HG03060 (cell line): ENCODE results near the gene ULK4.
"Not testable (repeated sequence)": the region's sequence is repeated elsewhere in the genome, so short reads cannot be mapped to it uniquely, and the experiment has no call there.

ENCODE experiments used
- ATAC-seq: cut with Tn5 transposase; IDR thresholded peaks from one replicate; pipeline ENCODE4 v1.9.1; 2021; ENCODE audit warnings: low read depth, moderate number of reproducible peaks; ENCODE audit not compliant: unreplicated experiment

The ULK4 gene

DNA sequence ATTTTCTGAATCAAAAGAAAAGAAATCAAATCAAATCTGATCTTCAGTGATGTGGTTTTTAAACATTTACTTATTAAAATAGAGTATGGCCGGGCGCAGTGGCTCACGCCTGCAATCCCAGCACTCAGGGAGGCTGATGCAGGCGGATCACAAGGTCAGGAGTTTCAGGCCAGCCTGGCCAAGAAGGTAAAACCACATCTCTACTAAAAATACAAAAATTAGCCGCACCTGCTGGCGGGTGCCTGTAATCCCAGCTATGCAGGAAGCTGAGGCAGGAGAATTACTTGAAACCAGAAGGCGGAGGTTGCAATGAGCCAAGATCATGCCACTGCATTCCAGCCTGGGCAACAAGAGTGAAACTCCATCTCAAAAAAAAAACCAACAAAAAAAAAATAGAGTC is 169.1 kb downstream of the ULK4 start:
- no peak for ATAC-seq

DNA sequence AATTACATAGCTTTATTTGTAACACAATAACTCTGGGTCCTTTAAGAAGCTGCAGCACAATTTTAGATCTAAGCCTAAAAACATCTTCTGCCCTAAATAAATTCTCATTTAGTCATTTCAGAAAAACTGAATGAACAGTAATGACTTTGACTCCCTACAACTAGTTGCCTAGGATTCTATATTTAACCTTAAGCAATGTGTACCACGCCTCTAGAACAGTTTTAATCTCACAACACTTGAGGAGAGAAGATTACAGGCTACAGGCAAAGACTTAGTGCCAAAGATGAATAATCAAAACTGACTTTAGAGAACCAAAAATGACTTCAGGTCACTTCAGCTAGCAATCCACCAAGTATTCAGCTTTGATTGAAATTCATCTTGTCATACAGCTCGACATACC is 192.8 kb downstream of the ULK4 start:
- no peak for ATAC-seq

DNA sequence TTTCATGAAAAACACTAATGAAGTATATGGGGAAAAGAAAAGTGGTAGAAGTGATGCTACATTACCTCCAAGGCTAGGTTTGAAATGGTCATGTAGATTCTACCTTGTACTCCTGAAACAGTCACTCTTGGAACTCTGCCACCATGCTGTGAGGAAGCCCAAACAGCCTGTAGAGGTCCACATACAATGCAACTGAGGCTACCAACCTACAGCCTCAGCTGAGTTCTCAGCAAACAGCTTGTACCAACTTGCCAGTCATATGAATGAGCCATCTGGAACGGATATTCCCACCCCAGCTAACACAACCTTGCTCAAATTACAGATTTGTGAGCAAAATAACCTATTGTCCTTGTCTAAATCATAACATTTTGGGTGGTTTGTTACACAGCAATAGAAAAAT is 193.5 kb downstream of the ULK4 start:
- no peak for ATAC-seq

DNA sequence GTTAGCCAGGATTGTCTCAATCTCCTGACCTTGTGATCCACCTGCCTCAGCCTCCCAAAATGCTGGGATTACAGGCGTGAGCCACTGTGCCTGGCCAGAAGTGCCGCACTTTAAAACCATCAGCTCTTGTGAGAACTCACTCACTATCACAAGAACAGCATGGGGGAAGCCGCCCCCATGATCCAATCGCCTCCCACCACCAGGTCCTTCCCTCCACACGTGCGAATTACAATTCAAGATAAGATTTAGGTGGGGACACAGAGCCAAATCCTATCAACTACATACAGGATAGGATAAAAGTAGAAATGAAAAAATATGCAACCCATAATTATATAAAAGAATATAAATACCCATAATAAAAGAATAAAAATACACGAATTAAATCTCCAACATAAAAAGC is 199.0 kb downstream of the ULK4 start:
- ATAC-seq, result not testable (repeated sequence)

DNA sequence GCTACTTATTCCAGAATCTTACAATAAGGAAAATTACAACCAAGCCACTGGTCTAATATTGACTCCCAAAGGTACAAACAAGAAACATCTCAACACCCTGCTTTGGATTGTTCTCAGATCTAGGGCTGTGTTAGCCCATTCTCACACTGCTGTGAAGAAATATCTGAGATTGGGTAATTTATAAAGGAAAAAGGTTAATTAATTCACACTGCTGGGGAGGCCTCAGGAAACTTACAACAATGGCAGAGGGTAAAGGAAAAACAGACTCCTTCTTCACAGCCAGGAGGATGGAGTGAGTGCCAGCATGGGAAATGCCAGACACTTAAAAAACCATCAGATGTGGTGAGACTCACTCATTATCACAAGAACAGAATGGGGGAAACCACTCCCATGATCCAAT is 208.3 kb downstream of the ULK4 start:
- ATAC-seq, result no peak

DNA sequence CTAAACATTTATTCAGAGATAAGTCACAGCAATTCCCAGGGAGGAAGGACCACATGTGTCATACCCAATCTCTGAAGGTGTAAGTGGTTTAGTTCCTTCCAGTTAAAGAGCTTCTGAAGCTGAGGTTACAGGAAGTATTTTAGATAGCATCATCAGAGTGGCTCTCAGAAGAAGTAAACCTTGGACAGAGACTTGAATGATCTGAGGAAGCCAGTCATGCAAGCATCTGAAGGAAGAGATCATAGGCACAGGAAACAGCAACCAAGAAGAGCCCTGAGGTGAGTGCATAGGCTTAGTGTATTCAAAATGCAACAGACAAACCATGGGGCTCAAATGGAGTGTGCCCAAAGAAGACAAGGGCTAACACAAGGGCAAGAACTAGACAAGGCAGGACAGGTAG is 210.3 kb downstream of the ULK4 start:
- no peak for ATAC-seq

DNA sequence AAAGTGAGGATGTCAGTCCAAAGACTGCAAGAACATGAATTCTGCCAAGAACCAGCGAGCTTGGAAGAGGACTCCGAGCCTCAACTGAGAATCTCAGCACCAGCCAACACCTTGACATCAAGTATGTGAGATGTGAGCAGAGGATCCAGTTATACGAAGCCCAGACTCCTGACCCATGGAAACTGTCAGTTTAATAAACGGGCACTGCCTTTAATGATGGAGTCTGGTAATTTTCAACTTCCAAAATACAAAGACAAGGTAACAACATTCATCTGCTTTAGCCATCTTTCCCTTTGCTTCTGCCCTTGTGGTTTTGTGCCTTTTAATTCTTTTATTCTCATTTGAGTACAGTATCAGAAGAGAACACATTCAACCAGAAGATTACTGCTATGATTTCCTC is 211.9 kb downstream of the ULK4 start:
- ATAC-seq, result no peak

DNA sequence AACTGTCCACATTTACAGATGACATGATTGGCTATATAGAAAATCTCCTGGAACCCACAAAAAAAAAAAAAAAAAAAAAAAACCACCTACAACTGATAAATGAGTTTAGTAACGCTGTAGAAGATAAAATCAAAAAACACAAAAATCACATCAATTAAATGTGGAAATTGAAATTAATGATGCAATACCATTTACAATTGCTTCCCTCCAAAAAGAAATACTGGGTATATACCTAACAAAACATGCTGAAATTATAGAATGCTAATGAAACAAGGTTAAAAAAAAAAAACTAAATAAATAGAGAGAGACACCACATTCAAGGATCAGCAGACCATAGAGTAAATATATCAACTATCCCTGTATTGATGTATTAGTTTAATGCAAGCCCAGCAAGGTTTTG is 215.7 kb downstream of the ULK4 start:
- no peak for ATAC-seq

DNA sequence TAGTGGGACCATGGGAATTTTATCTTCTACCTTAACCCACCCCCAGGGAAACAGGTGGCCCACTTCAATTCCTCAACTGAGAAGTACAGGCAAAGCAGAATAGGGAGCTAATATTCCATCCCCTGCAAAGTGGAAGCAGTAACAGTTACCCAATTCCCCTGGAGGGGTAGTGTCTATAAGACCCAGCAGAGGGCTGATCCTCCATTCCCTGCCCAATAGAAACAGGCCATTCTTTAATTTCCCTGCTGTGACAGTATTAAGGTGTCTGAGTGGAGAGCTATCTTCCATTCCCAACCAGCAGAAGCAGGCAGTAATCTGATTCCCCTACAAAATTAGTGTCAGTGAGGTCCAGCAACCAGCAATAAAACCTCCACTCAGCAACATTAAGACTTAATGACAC is 219.8 kb downstream of the ULK4 start:
- ATAC-seq, result no peak

DNA sequence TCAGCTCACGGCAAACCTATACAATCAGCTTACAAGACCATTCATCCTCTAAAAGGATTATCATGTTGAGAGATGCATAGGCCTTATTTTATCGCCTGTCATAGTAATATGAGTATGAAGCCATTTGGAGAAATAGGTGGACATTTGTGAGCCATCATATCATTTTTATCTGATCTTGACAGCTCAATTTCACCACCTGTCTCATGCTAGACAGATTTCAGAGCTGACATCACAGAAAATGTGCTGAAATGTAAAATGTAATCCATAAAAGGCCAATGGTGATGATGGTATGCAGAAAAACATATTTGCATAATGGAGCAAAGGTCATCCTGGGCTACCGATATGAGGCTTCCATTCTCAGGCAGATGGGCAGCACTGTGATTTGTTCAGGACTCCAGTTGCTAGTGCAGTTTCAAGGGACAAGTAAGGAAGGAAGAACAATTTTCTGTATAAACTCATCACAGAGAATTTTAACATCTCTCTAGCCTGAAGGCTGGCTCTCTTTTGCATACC is 221.5 kb downstream of the ULK4 start:
- ATAC-seq, result no peak

DNA sequence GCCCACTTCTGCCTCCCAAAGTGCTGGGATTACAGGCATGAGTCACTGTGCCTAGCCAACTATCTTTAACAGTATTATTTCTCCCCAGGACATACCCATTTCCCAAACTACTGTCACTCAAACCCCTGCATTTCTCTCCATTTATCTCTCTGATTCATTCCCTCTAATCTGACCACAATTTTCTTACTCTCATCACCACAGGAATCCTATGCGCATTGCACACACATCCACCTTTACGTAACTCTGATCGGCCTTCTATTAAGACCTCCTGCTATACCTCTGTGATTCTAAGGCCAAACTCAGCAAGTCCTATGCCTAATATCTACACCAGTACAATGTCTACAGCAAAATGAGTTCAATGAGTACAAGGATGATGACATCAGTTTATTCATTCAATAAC is 235.0 kb downstream of the ULK4 start:
- ATAC-seq, result no peak

DNA sequence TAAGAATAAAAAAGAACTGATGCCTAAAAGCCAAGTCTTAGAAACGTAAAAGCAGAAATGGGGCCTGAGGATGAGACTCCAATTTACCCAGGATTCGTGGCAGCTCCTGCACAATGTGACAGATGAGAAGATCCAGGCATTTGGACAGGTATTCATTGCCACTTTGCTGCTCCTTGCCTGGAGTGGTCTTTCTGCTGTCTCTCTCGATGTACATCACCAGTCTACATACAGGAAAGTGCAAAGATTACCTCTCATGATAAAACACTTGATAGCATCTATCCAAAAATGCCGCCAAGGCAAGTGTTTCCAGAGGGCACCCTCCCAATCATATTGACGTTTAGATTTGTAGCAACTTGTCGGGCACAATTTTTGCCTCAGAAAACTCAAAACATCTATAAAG is 244.3 kb downstream of the ULK4 start:
- no peak for ATAC-seq

DNA sequence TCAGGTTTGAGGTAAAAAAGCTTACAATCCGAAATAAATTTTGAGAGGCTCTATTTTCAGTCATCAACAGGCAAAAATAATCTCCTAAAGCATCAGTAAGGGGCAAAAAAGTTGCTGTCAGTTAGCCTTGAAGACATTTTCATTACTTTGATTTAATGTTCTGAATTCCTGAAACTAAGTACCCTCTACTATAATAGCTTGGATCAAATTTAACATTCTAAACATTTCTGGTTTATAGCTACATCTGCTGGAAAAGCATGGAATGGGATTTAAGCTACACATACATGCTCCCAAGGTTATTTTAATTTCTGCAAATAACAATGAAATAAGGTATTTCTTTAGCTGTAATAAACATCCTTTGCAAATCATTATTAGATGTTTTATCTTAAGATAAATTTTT is 245.4 kb downstream of the ULK4 start:
- ATAC-seq, result no peak

DNA sequence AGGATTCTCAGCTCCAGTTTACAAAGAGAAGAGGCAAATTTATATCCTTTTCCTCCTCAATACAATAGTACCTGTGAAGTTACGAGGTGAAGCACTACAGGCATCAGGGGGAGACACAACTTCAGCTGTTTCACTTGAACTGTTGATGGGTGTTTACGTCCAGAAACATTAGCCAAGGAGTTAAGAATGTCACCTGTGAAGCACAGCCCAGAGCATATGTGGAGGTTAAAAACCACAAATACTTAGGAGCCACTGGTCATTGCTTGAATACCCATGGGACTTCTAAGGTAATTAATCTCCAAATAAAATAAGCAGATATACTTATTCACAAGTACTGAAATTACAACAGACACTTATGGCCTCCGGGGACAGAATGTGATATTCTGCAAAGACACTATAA is 246.5 kb downstream of the ULK4 start:
- ATAC-seq, result no peak

DNA sequence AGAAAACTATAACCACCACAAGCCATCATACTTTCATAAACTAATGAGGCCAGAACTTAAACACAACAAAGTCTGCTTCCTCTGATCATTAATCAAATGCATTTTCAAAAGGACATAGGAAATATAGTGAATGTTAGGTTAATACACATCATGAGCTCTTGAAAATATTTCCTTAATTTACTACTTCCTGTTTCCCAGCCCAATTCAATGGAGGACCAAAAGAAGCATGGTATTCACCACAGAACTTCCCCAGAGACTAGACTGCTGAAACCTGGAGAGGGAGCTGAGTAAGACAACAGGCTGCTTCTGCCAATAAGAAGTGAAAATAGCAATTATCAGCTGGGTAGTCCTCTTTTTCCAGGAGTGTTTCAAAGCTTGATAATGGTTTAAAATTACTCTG is 250.3 kb downstream of the ULK4 start:
- ATAC-seq, result no peak

DNA sequence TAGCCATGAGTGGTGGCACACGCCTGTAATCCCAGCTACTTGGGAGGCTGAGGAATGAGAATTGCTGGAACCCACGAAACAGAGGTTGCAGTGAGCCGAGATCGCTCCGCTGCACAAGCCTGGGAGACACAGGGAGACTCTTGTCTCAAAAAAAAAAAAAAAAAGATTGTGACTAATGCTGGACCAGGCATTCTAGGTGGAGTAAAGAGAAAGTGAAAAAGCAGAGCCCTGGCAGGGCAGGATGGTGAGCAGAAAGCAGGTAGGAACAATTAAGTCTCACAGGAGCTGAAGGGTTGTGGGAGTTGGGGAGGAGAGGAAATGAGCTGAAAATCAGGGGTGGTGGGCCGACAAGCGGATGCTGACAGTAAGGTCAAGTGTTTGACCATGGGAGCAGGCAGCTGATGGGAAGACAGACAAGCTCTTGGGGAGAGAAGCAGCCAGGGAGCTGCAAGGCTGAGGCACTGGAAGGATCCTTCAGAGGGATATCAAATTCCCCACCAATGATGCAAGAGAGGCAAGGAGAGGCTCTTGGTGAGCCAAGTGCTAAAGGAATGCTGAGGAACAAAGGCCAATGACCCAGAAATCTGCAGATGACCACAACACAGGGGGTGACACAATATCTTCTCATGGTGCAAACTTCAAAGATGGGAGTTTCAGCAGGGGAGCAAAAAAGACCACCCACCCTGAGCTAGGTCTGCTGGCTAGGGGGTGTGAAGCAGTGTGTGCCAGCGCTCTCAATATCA is 251.1 kb downstream of the ULK4 start:
- no peak for ATAC-seq

DNA sequence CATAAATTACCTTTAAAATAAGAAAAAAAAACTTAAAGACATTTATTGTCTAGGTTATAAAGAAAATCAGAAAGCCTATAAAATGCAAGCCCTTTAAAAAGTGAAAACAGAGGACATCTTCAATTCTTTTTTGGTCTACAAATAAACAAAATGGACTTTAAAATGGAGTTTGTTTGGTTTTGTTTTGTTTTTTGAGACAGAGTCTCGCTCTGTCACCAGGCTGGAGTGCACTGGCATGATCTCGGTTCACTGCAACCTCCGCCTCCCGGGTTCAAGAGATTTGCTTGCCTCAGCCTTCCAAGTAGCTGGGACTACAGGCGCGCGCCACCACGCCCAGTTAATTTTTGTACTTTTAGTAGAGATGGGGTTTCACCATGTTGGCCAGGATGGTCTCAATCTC is 252.7 kb downstream of the ULK4 start:
- not testable (repeated sequence) for ATAC-seq

DNA sequence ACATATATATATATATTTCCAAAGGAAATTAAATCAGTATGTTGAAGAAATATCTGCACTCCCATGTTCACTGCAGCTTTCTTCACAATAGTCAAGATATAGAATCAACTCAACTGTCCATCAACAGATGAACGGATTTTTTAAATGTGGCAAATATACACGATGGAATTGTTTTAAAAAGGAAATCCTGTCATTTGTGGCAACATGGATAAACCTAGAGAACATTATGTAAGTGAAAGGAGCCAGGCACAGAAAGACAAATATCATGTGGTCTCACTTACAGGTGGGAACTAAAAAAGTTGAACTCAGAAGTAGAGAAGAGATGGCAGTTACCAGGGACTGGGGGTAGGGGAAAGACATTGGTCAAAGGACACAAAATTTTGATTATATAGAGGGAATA is 253.7 kb downstream of the ULK4 start:
- ATAC-seq, result no peak

DNA sequence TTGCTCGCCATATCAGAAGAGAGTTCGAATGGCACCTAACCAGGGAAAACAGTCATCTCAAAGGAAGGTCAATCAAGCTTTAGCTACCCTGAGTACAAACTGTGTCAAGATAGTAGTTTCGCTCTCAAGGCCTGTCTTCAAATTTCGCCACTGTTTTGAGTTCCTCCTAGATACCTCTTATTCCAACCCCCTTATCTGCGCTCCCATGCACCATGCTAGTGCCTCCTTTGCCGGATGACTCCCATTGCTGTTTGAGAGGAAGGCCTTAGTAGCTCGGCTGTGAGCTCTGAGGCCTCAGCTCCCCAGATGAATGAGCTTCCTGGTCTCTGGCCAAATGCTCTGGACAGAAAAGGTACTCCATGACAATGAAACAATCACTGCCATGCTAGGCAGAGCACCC is 256.0 kb downstream of the ULK4 start:
- no peak for ATAC-seq

DNA sequence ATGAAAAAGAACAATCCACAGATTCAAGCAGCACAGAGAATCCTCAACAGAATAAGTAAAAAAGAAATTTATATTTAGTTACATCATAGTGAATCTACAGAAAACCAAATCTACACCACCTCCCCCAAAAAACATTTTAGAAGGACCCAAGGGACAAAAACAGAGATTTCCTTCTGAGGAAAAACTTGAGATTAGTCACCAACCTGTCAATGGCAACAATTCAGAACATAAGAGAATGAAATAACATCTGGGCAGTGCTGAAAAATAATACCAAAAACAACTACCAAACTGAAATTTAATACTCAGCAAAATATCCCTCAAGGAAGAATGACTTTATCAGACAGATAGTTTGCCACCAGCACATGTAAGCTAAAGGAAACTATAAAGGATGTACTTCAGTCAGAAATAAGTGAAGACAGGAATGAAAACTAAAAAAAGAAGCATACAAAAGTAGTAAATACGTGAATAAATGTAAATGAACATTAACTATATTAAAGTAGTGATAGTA is 260.7 kb downstream of the ULK4 start:
- no peak for ATAC-seq

DNA sequence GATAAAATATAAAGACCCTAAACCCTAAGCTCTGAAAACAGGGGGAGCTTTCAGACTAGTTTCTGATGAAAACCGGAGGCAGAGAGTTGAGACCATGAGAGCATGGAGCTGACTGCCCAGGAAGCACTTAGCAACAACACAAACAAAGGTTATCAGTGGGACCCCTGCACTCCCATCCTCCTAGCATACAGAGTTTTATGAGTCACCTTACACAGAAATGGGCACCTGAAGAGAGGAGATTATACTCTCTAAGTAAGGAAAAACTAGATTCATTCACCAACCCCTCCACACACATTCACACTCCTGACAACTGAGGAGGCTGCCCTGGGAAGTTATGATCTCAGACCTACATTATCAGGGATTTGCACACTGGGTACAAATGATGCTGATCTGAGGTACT is 261.7 kb downstream of the ULK4 start:
- ATAC-seq, result no peak

DNA sequence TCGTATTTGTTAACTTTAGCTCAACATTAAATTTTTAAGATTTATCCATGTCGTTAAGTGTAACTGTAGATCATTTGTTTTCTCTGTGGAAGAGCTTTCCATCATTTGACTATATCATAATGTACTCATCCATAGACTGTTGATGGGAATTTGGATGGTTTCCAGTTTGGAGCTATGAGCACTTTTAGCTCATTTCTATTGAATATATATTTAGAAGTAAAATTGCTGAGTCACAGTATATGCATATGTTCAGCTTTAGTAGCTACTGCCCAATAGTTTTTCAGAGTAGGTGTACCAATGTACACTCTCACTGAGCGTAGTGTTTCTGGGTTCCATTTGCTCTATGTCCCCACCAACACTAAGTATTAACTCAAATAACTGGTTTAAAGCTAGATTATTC is 263.0 kb downstream of the ULK4 start:
- no peak for ATAC-seq

DNA sequence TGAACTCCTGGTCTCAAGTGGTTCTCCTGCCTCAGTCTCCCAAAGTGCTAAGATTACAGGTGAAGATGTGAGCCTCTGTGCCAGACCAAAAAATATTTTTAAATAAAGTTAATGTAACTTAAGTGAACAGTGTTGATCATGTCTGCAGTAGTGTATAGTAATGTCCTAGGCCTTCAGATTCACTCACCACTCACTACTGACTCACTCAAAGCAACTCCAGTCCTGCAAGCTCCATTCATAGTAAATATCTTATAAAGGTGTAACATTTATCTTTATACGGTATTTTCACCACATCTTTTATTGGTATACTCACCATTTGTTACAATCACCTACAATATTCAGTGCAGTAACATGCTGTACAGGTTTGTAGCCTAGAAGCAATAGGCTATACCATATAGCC is 264.2 kb downstream of the ULK4 start:
- ATAC-seq, result no peak
